ENCODE measurements around the gene AFF4.
"Not testable (repeated sequence)": the region's sequence is repeated elsewhere in the genome, so short reads cannot be mapped to it uniquely, and the experiment has no call there.

DNA sequence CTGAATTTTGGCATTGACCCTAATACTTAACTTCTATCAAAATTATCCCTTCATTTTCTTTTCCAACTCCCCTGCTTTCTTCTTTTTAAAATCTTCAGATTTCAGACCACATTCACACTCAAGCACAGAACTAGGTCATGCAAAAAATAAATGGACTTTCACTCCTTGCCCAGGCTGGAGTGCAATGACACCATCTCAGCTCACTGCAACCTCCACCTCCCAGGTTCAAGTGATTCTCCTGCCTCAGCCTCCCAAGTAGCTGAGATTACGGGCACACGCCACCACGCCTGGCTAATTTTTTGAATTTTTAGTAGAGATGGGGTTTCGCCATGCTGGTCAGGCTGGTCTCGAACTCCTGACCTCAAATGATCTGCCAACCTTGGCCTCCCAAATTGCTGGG is 108.4 kb downstream of the AFF4 start:
- TF ChIP-seq ZNF274 (IDR thresholded peaks at IDR 0.05; ENCODE audit: low read depth, low read length); YY1 (IDR thresholded peaks at IDR 0.05; ENCODE audit: insufficient read depth, insufficient read length): not testable (repeated sequence)

Measured in NT2/D1 (cell line).